KG1 (cell line): ENCODE data around the gene MISFA.
"Not testable (repeated sequence)": the region's sequence is repeated elsewhere in the genome, so short reads cannot be mapped to it uniquely, and the experiment has no call there.

Experiments used
- DNase-seq: peaks from one replicate; lab custom pipeline; 2025; lab: John Stamatoyannopoulos, UW

The MISFA gene

GRCh38 chr11:18617688-18618341 is 18.2 kb downstream of the MISFA start:
- peak; percentile 46 for DNase-seq

- DNase-seq: no peak
These were observed 18.9 kb downstream of the MISFA start for GRCh38 chr11:18618342-18619025.

DNA sequence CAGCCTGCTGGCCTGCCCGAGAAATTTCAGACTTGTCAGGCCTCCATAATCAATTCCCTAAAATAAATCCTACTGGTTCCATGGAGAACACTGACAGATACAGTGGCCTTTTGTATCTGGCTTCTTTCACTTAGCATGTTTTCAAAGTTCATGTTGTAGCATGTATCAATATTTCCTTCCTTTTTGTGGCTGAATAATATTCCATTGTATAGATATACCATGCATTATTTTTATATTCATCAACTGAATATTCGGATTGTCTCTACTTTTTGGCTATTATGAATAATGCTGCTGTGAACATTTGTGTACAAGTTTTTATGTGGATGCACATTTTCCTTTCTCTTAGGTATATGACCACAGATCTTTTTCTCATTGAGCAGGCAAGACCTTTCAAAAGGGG is 24.1 kb downstream of the MISFA start:
- DNase-seq: no peak

DNA sequence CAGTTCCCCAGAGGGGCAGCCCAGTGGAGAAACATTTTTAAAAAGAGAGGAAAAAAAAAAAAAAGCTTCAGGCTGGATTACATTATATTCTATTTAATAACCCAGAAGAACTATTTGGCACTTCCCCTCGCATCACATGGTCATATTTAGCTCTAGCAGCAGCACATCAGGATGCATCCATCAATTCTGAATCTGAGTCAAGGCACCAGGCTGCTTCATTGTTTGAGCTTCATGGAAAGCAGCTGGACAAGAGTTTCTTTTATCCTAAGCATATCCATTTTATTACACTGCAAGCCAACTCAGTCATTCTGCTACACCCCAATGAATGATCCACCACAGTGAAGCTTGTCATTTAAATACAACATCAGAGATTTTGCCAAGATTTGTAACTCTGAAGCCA is 24.6 kb downstream of the MISFA start:
- no peak for DNase-seq

DNA sequence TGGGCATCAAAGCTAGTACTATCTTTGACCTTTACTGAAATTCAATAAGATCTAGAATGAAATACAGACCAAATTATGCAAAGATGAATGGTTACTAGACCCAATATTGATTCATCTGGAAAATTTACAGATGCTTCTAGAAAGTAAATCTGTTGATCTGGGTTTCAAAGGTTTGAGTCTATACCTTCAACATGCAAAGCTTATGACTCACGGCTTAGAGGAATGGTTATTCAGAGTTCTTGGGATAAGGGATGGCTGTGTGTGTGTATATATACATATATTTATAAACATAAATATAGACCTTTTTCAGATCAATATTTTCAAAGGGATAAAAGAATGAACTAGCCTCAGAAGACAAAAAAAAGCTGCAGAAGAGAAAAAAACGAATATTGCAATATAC is 33.3 kb downstream of the MISFA start:
- no peak for DNase-seq

DNA sequence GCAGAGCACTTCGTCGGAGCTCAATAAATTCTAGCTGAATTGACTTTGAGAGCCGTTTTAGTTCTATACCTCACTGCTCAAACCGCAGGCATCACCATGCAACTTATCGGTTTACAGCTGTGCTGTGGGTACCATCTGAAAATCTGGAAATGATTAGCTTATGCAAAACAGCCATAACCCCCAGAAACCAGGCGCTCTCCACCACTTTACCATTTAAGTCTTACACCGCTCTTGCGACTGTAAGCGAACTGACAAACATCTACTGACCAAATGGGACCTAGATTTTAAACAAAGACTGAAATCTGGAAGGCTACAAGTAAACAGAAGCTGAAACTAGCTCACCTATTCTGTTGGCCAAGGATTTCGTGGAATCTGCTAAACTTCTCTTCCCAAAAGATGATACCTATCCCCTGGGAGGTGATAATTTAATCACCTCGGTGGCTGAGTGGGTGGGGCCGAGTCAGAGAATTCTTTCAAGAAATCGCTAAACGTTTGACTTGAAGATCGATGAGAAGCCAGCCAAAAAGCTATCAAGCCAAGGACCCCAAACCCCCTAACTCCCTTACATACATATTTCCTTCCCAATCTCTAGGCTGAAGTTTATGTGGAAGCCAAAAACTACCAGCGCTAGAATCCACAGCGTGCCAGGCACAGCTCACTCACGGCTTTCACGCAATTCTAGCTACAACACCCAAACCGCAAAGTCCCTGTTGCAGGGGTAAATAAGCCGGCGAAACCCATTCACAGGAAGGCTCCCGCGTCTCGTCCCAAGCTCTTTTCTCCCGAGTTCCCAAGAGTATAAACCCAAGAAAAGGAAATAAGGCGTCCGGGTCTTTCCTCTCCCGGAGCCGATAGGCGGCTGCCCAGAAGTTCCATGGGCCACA is 33.9 kb downstream of the MISFA start:
- no peak for DNase-seq

- DNase-seq: peak; percentile 93
These were observed 34.8 kb downstream of the MISFA start, which contains the start of gene SPTY2D1 for GRCh38 chr11:18634140-18635032. Gene SPTY2D1, minus strand, starts transcription at chr11:18634342. Its CDS starts 85 bp downstream, at chr11:18634257.

- DNase-seq: no peak
These were observed 42.1 kb downstream of the MISFA start for GRCh38 chr11:18641677-18642076.

GRCh38 chr11:18643034-18643433 is 43.4 kb downstream of the MISFA start:
- DNase-seq: not testable (repeated sequence)

- no peak for DNase-seq
These were observed 50.8 kb downstream of the MISFA start for GRCh38 chr11:18650353-18650752.

DNA sequence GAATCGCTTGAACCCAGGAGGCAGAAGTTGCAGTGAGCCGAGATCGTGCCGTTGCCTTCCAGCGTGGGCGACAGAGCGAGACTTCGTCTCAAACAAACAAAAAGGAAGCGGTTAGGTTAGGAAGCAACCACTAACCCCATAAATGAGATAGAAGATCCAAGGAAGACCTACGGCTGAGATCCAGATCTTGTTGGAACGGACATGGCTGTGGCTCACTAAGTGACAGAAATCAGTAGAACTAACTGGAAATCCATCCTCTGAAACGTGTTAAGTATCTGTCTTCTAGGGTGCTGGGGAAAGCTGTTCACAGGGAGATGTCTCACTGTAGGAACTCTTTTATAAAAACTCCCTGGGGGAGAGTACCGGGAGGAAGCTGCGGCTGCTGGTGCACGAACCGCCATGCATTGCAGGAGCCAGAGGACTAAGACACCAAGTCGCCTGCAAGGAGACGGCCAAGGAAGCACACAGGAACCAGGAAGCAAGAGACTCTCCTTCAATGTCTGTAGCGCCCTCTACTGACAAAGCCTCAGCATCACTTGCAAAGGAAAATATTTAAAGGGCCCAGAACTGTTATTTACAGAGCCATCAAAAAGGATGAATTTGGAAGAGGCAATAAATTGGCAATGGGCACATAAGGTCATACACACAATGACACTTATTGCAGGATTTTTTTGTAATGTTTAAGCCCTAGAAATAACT is 51.4 kb downstream of the MISFA start:
- DNase-seq: no peak
